H1 (cell line): ENCODE results near the gene SSTR5. TPM values are rescaled to one million over a fixed set of nuclear protein-coding genes. Genes with fewer than 3 reads are reported as not detected.

Source experiments
- CTCF ChIA-PET: fragments of 300-600 bp; sonication (Branson Sonifier 250); formaldehyde crosslinking; loops from one replicate; lab custom pipeline; 2021; ENCODE audit not compliant: partially characterized antibody; lab: Charles Lee
- POLR2A ChIA-PET: fragments of 300-600 bp; sonication (Branson Sonifier 250); formaldehyde crosslinking; loops from one replicate; lab custom pipeline; 2021; ENCODE audit warnings: inconsistent platforms; ENCODE audit not compliant: partially characterized antibody; lab: Charles Lee
- DNase-seq, 2 experiments: peaks; one replicate each; pipeline versions ENCODE4 v3.0.0 to v3.0.0-alpha.2; 2010 to 2022; ENCODE audit warnings: low spot score in 2 of 2, low read depth in 1 of 2, mixed read lengths in 1 of 2
- FAIRE-seq: peaks from 2 replicates; lab custom pipeline; 2011; peaks lifted over from hg19 to GRCh38; lab: Jason Lieb, UNC
- H2AFZ ChIP-seq: 2 replicates; pipeline ENCODE4 v1.8.1; 2012; ENCODE audit warnings: low read length, inconsistent platforms
- H2AK5ac ChIP-seq: 2 replicates; pipeline ENCODE4 v1.6.1; 2013; ENCODE audit warnings: low read depth, low read length
- H2BK120ac ChIP-seq: replicated peaks from 2 replicates; pipeline ENCODE3; 2013; ENCODE audit warnings: low read depth, low read length, inconsistent platforms
- H2BK12ac ChIP-seq: 2 replicates; pipeline ENCODE4 v1.6.1; 2013; ENCODE audit warnings: low read depth, low read length
- H2BK15ac ChIP-seq: 2 replicates; pipeline ENCODE4 v1.6.1; 2013; ENCODE audit warnings: low read length
- H2BK20ac ChIP-seq: 2 replicates; pipeline ENCODE4 v1.6.1; 2013; ENCODE audit warnings: low read length
- H2BK5ac ChIP-seq: 2 replicates; pipeline ENCODE4 v1.6.1; 2013; ENCODE audit warnings: low read depth, low read length
- H3K14ac ChIP-seq: 2 replicates; pipeline ENCODE4 v1.6.1; 2013; ENCODE audit warnings: inconsistent platforms; ENCODE audit not compliant: insufficient read length
- H3K18ac ChIP-seq: 2 replicates; pipeline ENCODE4 v1.6.1; 2013; ENCODE audit warnings: low read length; ENCODE audit errors: extremely low read depth
- H3K23ac ChIP-seq: 2 replicates; pipeline ENCODE4 v1.6.1; 2013; ENCODE audit warnings: inconsistent platforms; ENCODE audit not compliant: insufficient read length
- H3K23me2 ChIP-seq: 2 replicates; pipeline ENCODE4 v1.6.1; 2013; ENCODE audit warnings: low read depth, low read length
- H3K27ac ChIP-seq: 2 replicates; pipeline ENCODE4 v1.6.1; 2011; ENCODE audit warnings: low read depth, low read length, inconsistent platforms
- H3K27me3 ChIP-seq, 4 experiments: replicated peaks in 1 of 4; 1 replicate in 1 of 4; 2 replicates in 3 of 4; pipeline versions ENCODE4 v1.6.1 to v1.8.1; 2011 to 2013; ENCODE audit warnings: low read length in 3 of 4, mild to moderate bottlenecking in 3 of 4, inconsistent platforms in 2 of 4, mixed read lengths in 2 of 4, moderate library complexity in 1 of 4; ENCODE audit not compliant: control insufficient read depth in 3 of 4, insufficient read depth in 3 of 4; ENCODE audit errors: extremely low read depth in 1 of 4
- H3K36me3 ChIP-seq, 4 experiments: 2 replicates each; pipeline versions ENCODE4 v1.6.1 to v1.8.1; 2011 to 2013; ENCODE audit warnings: mild to moderate bottlenecking in 4 of 4, low read length in 3 of 4, moderate library complexity in 2 of 4, control low read depth in 1 of 4, inconsistent platforms in 1 of 4; ENCODE audit not compliant: insufficient read depth in 4 of 4, control insufficient read depth in 2 of 4
- H3K4ac ChIP-seq: replicated peaks from 2 replicates; pipeline ENCODE3; 2013; ENCODE audit warnings: low read length, low read depth, mixed read lengths, inconsistent platforms; ENCODE audit not compliant: insufficient read length
- H3K4me1 ChIP-seq, 4 experiments: replicated peaks in 1 of 4; 1 replicate in 1 of 4; 2 replicates in 3 of 4; pipeline versions ENCODE4 v1.6.1 to v1.8.1; 2011 to 2013; ENCODE audit warnings: low read length in 3 of 4, inconsistent platforms in 2 of 4, mixed read lengths in 1 of 4; ENCODE audit not compliant: insufficient read depth in 4 of 4, control insufficient read depth in 3 of 4
- H3K4me2 ChIP-seq, 2 experiments: 2 replicates each; pipeline versions ENCODE4 v1.6.1 to v1.8.1; 2011 to 2013; ENCODE audit warnings: low read depth in 2 of 2, low read length in 2 of 2, control low read depth in 1 of 2, inconsistent platforms in 1 of 2, mild to moderate bottlenecking in 1 of 2; ENCODE audit not compliant: insufficient read depth in 1 of 2
- H3K4me3 ChIP-seq, 4 experiments: fragments of 200-600, 300-600 bp in 1 of 4; sonication (generic), shearing (Covaris generic), sonication (Bioruptor Twin) in 1 of 4; 2 replicates each; pipeline versions ENCODE4 v1.5.1 to v1.8.1; 2011 to 2016; ENCODE audit warnings: low read length in 4 of 4, low read depth in 3 of 4, control low read depth in 2 of 4, inconsistent platforms in 2 of 4, mild to moderate bottlenecking in 2 of 4, mixed read lengths in 1 of 4, moderate library complexity in 1 of 4; ENCODE audit not compliant: insufficient read depth in 2 of 4; ENCODE audit errors: extremely low read depth in 1 of 4
- H3K56ac ChIP-seq: replicated peaks from 2 replicates; pipeline ENCODE3; 2013; ENCODE audit warnings: low read depth, mild to moderate bottlenecking, mixed read lengths, low read length, inconsistent platforms; ENCODE audit not compliant: insufficient read length
- H3K79me1 ChIP-seq: 2 replicates; pipeline ENCODE4 v1.6.1; 2013; ENCODE audit warnings: low read depth, low read length, control low read depth
- H3K79me2 ChIP-seq, 2 experiments: 2 replicates each; pipeline versions ENCODE4 v1.6.1 to v1.8.1; 2012 to 2013; ENCODE audit warnings: low read length in 2 of 2, mild to moderate bottlenecking in 2 of 2, inconsistent platforms in 1 of 2; ENCODE audit not compliant: insufficient read depth in 2 of 2, control insufficient read depth in 1 of 2
- H3K9ac ChIP-seq, 4 experiments: replicated peaks in 1 of 4; 1 replicate in 1 of 4; 2 replicates in 3 of 4; pipeline versions ENCODE4 v1.6.1 to v1.8.1; 2011 to 2013; ENCODE audit warnings: low read depth in 3 of 4, low read length in 3 of 4, control low read depth in 2 of 4, mild to moderate bottlenecking in 2 of 4, moderate library complexity in 2 of 4, inconsistent platforms in 1 of 4; ENCODE audit errors: extremely low read depth in 1 of 4
- H3K9me3 ChIP-seq, 2 experiments: 2 replicates each; pipeline versions ENCODE4 v1.6.1 to v1.8.1; 2012 to 2013; ENCODE audit warnings: mild to moderate bottlenecking in 2 of 2, moderate library complexity in 2 of 2, control low read depth in 1 of 2, inconsistent platforms in 1 of 2, low read depth in 1 of 2, low read length in 1 of 2, mixed read lengths in 1 of 2; ENCODE audit not compliant: insufficient read depth in 2 of 2
- H4K20me1 ChIP-seq, 2 experiments: replicated peaks in 1 of 2; 2 replicates each; pipeline versions ENCODE3 to v1.8.1; 2011 to 2013; ENCODE audit warnings: inconsistent platforms in 2 of 2, low read length in 2 of 2, mild to moderate bottlenecking in 1 of 2; ENCODE audit not compliant: insufficient read depth in 2 of 2, control insufficient read depth in 1 of 2
- H4K5ac ChIP-seq: 2 replicates; pipeline ENCODE4 v1.6.1; 2013; ENCODE audit warnings: low read length, low read depth, mixed read lengths, inconsistent platforms; ENCODE audit not compliant: insufficient read length
- H4K8ac ChIP-seq: 2 replicates; pipeline ENCODE4 v1.8.0; 2013; ENCODE audit warnings: mild to moderate bottlenecking, moderate library complexity, low read length, inconsistent platforms; ENCODE audit not compliant: insufficient read depth; ENCODE audit errors: extremely low read depth
- H4K91ac ChIP-seq: replicated peaks from 2 replicates; pipeline ENCODE3; 2013; ENCODE audit warnings: low read length, mixed read lengths, inconsistent platforms; ENCODE audit not compliant: insufficient read length
- CHD1 ChIP-seq: IDR thresholded peaks from 2 replicates; pipeline ENCODE4 v1.6.1; 2012; ENCODE audit warnings: low read depth, low read length, improper control_type of control experiment
- CHD2 ChIP-seq: IDR thresholded peaks from 2 replicates; pipeline ENCODE4 v1.6.1; 2012; ENCODE audit warnings: low read length, improper control_type of control experiment
- CREB1 ChIP-seq: IDR thresholded peaks from 2 replicates; pipeline ENCODE4 v1.6.1; 2012; ENCODE audit warnings: inconsistent platforms
- CTBP2 ChIP-seq: IDR thresholded peaks from 2 replicates; pipeline ENCODE4 v1.7.0; 2011; ENCODE audit warnings: borderline replicate concordance, mild to moderate bottlenecking, moderate library complexity, mixed read lengths, low read length; ENCODE audit not compliant: insufficient read depth, insufficient read length
- HDAC6 ChIP-seq: IDR thresholded peaks from one replicate; pipeline ENCODE4 v1.7.1; 2012; ENCODE audit warnings: low read depth, mild to moderate bottlenecking, inconsistent platforms, low read length, moderate library complexity
- POLR2AphosphoS5 ChIP-seq: IDR thresholded peaks from 2 replicates; pipeline ENCODE4 v1.6.1; 2011; ENCODE audit warnings: low read depth, low read length
- RNF2 ChIP-seq: fragments of 200-900, 300-1000 bp; sonication (generic); IDR thresholded peaks from 2 replicates; pipeline ENCODE4 v1.7.1; 2016; ENCODE audit warnings: borderline replicate concordance, low read depth, mild to moderate bottlenecking, antibody characterized with exemption, low read length; ENCODE audit not compliant: poor library complexity, severe bottlenecking; ENCODE audit errors: missing control alignments
- SP2 ChIP-seq: IDR thresholded peaks from 2 replicates; pipeline ENCODE4 v1.6.1; 2012; ENCODE audit warnings: mild to moderate bottlenecking, low read length, inconsistent platforms
- SUZ12 ChIP-seq: fragments of 200-600 bp; sonication (generic); IDR thresholded peaks from 2 replicates; pipeline ENCODE4 v1.6.1; 2012; ENCODE audit warnings: mild to moderate bottlenecking, inconsistent platforms, low read length, moderate library complexity, mixed read lengths
- TAF1 ChIP-seq: IDR thresholded peaks from 2 replicates; pipeline ENCODE4 v1.6.1; 2011; ENCODE audit warnings: mild to moderate bottlenecking, low read depth, low read length
- TCF12 ChIP-seq: IDR thresholded peaks from 2 replicates; pipeline ENCODE4 v1.6.1; 2011; ENCODE audit warnings: low read depth, mild to moderate bottlenecking, low read length
- TEAD4 ChIP-seq: IDR thresholded peaks from 2 replicates; pipeline ENCODE4 v1.6.1; 2012; ENCODE audit warnings: low read depth, low read length, inconsistent platforms, mixed read lengths
- YY1 ChIP-seq: IDR thresholded peaks from 2 replicates; pipeline ENCODE4 v1.6.1; 2011; ENCODE audit warnings: low read depth, mild to moderate bottlenecking, low read length
- WGBS, 2 experiments: shearing (Covaris generic) in 1 of 2; methylation state at CpG; one replicate each; pipeline versions ENCODE4 v1.1.6 to v1.1.7; 2013 to 2015; ENCODE audit warnings: low lambda C conversion rate in 2 of 2, mixed read lengths in 2 of 2, inconsistent platforms in 1 of 2, low coverage in 1 of 2, missing lambda C conversion rate in 1 of 2; ENCODE audit not compliant: insufficient replicate concordance in 2 of 2, insufficient coverage in 1 of 2, insufficient read length in 1 of 2; ENCODE audit errors: extremely low coverage in 1 of 2, missing lambda C conversion rate in 1 of 2; 5-methylcytosine and 5-hydroxymethylcytosine counted together
- polyA plus RNA-seq, 7 experiments: library from polyadenylated mRNA; depleted of rRNA in 3 of 7; stranded (reverse) in 5 of 7; unstranded in 2 of 7; fragments of >200 nt in 5 of 7; fragments of 200-250 nt in 2 of 7; gene quantifications; 1 replicate in 5 of 7; 2 replicates in 1 of 7; 4 replicates in 1 of 7; pipeline versions ENCODE4 v1.2.1 to v1.2.3, GENCODE V29; 2011 to 2013; ENCODE audit warnings: missing spikeins in 2 of 7, mixed read lengths in 2 of 7
- total RNA-seq: library from RNA; stranded (reverse); fragmentation: NEBNext Ultra II Directional; extraction: Animal tissue kit (Norgen Biotek cat#: 25700); gene quantifications from 2 replicates; pipeline ENCODE4 v1.2.1, GENCODE V29; 2021

SSTR5 gene
- total and polyA plus RNA-seq, 2 of the 8 experiments (the other 6 are each of a cell fraction or from before 2014, with no cell fraction given), result 0.56 to 0.60 TPM

GRCh38 chr16:1097800-1098199 is 25.3 kb downstream of the SSTR5 start:
- peaks cover 0 to 2% of the 10 kb centered on the region in 2 experiments for H4K20me1 ChIP-seq
- no peaks in the 10 kb centered on the region; a peak in 1 of 7 replicates for H3K4me1 ChIP-seq
- no peak overlapping the region for H3K14ac ChIP-seq
- H3K79me1 ChIP-seq, result no peaks in the 10 kb centered on the region
- H4K91ac ChIP-seq, result no peak overlapping the region
- no peaks in the 10 kb centered on the region for H3K36me3 ChIP-seq
- ChIA-PET CTCF (interaction anchor here (1.0 to 1.5 kb wide), 2 partner anchors 23 to 40 kb away, joined by 3 to 7 read pairs; no protein-coding TSS in a partner anchor), POLR2A (no interaction called here)
- no peak overlapping the region for H3K4ac ChIP-seq
- no peak overlapping the region for H3K9ac ChIP-seq
- no peaks in the 10 kb centered on the region for H3K79me2 ChIP-seq
- H2BK20ac ChIP-seq, result no peak overlapping the region
- H3K4me2 ChIP-seq, result no peak overlapping the region
- no peak overlapping the region for H2AFZ ChIP-seq
- WGBS, 2 experiments, result 93% methylated on average over 5 of the region's 23 CpGs; no CpG with 5 or more reads in 1 of the 2 experiments
- no peak overlapping the region for H3K4me3 ChIP-seq
- H3K27me3 ChIP-seq, result no peaks in the 10 kb centered on the region
- TF ChIP-seq HDAC6 (no peak), TEAD4 (no peak), CREB1 (no peak), SP2 (no peak), CTBP2 (no peak), POLR2AphosphoS5 (no peak), SUZ12 (no peak), TAF1 (no peak), RNF2 (no peak), YY1 (no peak), TCF12 (no peak), CHD2 (no peak), CHD1 (no peak)
- H3K9me3 ChIP-seq, result no peaks in the 10 kb centered on the region
- no peak overlapping the region for H2BK120ac ChIP-seq
- H3K23me2 ChIP-seq, result no peaks in the 10 kb centered on the region
- FAIRE-seq (no peak), DNase-seq (no peak)
- H3K23ac ChIP-seq, result no peak overlapping the region
- no peak overlapping the region for H2BK15ac ChIP-seq
- no peak overlapping the region for H4K5ac ChIP-seq
- H4K8ac ChIP-seq, result no peak overlapping the region; the same call in 1 of the 2 replicates
- no peak overlapping the region for H2BK12ac ChIP-seq
- H3K56ac ChIP-seq, result no peak overlapping the region
- H2AK5ac ChIP-seq, result no peak overlapping the region
- no peak overlapping the region for H2BK5ac ChIP-seq
- H3K18ac ChIP-seq, result no peak overlapping the region
- no peak overlapping the region for H3K27ac ChIP-seq
